ENCODE measurements around the gene ZBTB48.

The ZBTB48 gene

GRCh38 chr1:6612641-6613360, 33.0 kb downstream of the ZBTB48 start:
- no peak for DNase-seq (ENCODE audit: low read depth, low spot score)

DNA sequence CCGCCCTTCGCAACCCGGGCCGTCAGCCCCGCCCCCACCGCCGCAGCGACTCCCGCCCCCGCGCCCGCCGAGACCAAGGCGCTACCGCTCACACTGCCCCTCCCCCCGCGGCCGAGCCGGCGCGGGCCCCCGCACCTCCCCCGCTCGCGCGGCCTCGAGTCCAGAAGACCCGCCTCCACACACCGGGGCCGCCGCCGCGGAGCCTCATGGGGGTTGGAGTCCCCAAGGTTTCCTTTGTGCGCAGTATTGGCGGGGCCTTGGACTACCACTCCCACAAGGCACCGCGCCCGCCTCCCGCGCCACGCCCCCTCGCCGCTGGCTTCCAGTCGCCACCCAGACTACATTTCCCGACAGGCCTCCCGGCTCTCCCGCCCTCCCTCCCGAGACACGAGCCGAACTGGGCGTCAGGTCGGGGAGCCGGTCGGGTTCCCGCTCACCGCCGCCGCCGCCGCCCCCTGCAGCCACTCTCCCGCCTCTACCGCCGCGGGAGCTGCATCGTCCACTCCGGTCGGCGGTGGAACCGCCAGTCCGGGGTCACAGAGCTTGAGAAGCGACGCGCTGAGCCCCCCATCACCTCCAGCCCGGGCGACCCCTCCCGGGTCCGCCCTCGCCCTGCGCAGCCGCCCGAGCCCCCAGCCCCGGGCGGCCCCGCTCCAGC, 33.7 kb downstream of the ZBTB48 start, which contains the start of gene PHF13:
Gene PHF13, plus strand, starts transcription at position 371 of the 658 bp plus-strand sequence. CDS start 336 bp downstream, outside the sequence.
- DNase-seq (ENCODE audit: low read depth, low spot score): peak; percentile 100

DNA sequence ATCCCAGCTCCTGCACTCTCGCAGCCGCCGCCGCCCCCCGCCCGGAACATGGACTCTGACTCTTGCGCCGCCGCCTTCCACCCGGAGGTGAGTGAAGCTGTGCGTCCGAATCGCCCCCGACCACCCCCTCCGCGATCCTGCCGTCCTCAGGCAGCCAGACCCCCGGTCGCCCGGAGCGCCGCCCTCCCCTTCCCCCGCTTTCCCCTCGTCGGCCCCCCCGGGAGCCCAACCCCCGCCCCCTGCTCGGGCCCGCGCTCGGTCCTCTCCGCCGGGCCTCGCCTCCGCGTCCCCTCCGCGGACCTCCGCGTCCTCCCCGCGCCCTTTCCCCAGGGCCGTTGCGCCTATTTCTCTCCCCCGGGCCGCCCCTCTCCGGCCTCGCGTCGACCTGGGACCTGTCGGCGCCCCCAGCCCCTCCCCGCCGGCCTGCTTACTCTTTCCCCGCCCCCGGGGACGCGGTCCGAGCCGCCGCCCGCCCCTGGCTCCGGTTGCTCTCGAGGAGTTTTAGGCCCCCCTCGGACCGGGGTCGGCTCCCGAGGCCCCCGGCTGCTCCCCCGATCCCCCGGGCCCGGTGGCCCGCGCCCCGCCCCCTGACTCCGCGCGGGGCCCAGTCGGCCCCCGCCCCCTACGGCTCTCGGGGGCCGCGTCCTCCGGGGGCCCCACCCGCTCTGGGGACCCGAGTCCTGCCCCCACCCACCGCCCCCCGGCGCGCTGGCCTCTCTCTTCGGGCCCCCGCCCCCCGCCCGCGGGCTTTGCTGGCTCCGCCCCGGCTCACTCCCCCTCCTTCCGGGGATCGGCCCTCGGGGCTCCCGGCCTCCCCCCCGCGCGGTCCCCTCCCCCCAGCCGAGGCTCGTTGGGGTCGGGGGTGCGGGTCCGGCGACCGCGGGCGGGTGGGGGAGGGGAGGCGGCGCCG, 34.5 kb downstream of the ZBTB48 start:
- peak; percentile 69 for DNase-seq (ENCODE audit: low read depth, low spot score)

GRCh38 chr1:6614929-6615785, 35.4 kb downstream of the ZBTB48 start:
- peak; percentile 40 for DNase-seq (ENCODE audit: low read depth, low spot score)

GRCh38 chr1:6619045-6619444, 39.3 kb downstream of the ZBTB48 start:
- no peak for DNase-seq (ENCODE audit: low read depth, low spot score)

GRCh38 chr1:6621429-6622391, 41.9 kb downstream of the ZBTB48 start:
- DNase-seq (ENCODE audit: low read depth, low spot score): no peak

- DNase-seq (ENCODE audit: low read depth, low spot score): no peak
These were observed 42.8 kb downstream of the ZBTB48 start for GRCh38 chr1:6622396-6623152.

GRCh38 chr1:6623269-6623965, 43.6 kb downstream of the ZBTB48 start:
- DNase-seq (ENCODE audit: low read depth, low spot score): no peak

DNA sequence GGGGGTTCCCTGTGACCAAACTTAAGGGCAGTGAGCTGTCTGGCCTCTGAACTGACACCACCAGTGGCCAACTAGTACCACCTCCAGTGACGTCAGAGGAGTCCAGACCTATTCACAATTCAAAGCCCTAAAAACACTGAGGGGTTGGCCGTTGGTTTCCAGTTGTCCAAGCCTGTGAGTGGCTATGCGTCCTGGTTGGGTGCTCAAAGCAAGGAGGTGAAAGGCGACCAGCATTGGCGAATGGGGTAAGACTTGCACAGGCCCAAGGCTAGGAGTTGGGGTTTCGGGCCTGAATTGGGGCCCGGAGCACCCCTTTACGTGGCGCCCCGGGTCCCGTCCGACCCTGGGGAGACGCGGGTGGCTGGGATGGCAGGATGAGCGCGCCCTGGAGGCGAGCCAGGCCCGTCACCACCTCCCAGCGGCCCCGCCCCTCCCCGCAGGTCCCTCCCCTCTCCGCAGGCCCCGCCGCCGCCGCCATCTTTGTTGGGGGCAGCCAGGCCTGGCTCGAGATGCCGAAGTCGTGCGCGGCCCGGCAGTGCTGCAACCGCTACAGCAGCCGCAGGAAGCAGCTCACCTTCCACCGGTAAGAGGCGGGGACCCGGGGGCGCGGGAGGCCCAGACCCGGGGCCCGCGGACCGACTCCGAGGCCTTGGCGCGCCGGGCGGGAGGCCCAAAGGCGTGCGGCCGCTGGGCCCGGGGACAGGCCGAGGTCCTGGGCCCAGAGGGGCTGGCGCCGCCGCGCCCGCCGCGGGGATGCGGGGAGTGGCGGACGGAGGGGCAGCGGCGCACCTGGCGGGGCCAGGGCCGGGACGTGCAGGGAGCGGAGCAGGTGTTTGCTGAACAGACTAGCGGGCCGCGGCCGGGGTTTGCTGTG, 45.2 kb downstream of the ZBTB48 start, which contains the start of gene THAP3:
Gene THAP3, plus strand, starts transcription at position 159 of the 874 bp plus-strand sequence. Its CDS starts 351 bp downstream, at position 510.
- peak; percentile 95 for DNase-seq (ENCODE audit: low read depth, low spot score)

DNA sequence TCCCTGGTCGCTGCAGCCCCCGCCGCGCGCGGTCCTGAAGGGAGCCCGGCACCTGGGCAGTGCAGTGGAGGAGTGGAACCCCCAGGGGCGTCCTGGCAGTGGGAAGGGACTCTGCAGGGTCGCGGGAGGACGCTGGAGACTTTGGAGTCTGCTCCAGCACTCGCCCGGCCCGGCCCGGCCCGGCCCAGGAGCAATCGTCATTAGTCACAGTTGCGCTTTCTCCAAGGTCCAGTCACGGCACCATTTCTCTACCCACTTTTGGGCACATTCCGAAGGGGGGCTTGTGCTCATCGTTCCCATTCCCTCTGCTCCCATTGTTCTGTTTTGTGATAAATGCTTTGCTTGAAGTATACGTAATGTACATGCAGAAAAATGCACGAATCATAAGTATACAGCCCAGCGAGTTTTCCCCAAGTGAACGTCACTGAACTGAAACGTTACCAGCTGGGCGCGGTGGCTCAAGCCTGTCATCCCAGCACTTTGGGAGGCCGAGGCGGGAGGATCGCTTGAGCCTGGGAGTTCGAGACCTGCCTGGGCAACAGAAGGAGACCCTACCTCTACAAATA, 45.9 kb downstream of the ZBTB48 start:
- DNase-seq (ENCODE audit: low read depth, low spot score): peak; percentile 48

DNA sequence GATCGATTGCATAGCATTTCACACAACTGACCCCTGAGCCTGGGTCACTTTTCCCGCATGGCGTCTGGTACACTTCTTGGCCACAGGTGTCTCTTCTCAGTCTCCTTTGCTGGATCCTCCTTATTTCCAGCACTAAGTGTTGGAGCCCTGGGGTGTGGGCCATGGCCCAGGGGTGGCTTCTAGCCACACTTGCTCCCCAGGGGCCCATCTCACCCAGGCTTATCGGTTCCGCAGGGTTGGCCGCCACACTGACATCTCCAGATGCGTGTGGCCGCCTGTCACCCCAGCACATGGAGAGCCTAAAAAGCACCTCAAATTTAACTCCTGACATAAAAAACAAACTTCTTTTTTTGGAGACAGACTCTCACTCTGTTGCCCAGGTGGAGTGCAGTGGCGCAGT, 47.2 kb downstream of the ZBTB48 start:
- no peak for DNase-seq (ENCODE audit: low read depth, low spot score)

DNA sequence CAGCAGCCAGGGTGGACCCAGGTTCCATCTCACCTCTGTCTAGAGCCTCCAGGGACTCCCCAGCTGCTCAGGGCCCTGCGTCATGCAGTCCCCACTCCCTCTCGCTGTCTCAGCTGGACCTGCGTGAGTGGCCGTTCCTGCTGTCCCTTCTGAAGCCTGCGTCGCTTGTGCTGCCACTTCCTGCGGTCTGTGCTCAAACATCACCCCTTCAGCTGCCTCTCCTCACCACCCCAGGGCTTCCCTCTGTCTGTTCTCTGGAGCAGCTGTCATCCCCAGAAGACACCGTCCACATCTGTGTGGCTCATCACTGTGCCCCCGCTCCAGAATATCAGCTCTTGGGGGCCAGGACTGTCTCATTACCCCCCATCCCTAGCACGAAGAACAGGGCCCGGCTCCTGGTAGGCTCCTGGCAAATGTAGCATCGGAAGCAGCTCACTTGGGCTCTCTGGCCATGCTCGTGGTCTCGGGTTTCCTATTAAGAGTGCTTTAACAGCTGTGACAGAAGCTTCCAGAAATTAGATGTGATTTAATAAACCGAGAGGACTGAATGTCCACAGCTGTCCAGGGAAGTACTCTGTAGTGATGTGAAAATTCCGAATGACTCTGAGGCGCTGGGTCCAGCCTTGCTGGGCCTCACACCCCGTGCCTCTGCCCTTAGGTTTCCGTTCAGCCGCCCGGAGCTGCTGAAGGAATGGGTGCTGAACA, 48.2 kb downstream of the ZBTB48 start:
- DNase-seq (ENCODE audit: low read depth, low spot score): no peak

- no peak for DNase-seq (ENCODE audit: low read depth, low spot score)
These were observed 49.2 kb downstream of the ZBTB48 start for GRCh38 chr1:6628971-6629479.

DNA sequence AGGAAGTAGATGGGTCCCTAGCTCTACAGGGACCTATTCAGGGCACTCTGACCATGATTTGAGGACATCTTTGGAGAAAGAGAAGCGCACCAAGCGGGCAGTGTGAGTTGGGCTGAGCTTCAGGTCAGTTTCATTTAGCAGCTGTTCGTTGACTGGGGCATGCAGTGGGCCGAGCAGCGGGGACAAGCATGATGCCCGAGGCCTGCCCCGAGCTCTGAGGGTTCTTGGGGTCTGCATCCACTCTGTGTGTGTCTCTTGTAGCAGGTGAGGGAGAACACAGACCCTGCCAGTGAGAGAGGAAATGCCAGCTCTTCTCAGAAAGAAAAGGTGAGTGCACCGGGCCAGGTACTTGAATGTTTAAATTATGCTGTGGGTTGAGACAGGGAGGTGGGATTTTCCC, 50.2 kb downstream of the ZBTB48 start:
- no peak for DNase-seq (ENCODE audit: low read depth, low spot score)

DNA sequence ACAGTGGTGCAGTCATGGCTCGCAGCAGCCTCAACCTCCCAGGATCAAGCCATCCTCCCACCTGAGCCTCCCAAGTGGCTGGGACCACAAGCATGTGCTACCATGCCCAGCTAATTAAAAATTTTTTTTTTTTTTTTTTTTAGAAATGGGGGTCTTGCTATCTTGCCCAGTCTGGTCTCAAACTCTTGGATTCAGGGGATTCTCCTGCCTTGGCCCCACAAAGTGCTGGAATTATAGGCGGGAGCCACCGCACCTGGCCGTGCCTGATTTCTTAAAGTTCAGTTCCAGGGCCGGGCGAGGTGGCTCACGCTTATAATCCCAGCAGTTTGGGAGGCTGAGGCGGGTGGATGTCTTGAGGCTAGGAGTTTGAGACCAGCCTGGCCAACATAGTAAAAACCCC, 51.3 kb downstream of the ZBTB48 start:
- DNase-seq (ENCODE audit: low read depth, low spot score): no peak
